HEK293T (cell line): ENCODE measurements around the gene MT1H.

Experiments
- BHLHE40 ChIP-seq: fragments of 450-650 bp; IDR thresholded peaks from 2 replicates; pipeline ENCODE4 v1.6.1; 2016; ENCODE audit warnings: mild to moderate bottlenecking, moderate library complexity, borderline replicate concordance
- FOXA1 ChIP-seq: fragments of 450-650 bp; IDR thresholded peaks from 2 replicates; pipeline ENCODE4 v1.6.1; 2016; ENCODE audit warnings: mild to moderate bottlenecking
- SP1 ChIP-seq: fragments of 450-650 bp; IDR thresholded peaks from 2 replicates; pipeline ENCODE4 v1.6.1; 2017
- TARDBP ChIP-seq: fragments of 450-650 bp; IDR thresholded peaks from 2 replicates; pipeline ENCODE4 v1.6.1; 2016

GRCh38 chr16:56647641-56648431 is 21.8 kb upstream of the MT1H start:
- TF ChIP-seq FOXA1 (no peak), BHLHE40 (no peak), SP1 (no peak), TARDBP (no peak)
